SIG-M5 treated with dmso at 0.1 percent for 504 hours (cell line): Measurements from ENCODE around the gene SDS.

ENCODE experiments used
- DNase-seq: peaks from one replicate; lab custom pipeline; 2025; ENCODE audit not compliant: unreplicated experiment; lab: John Stamatoyannopoulos, UW

The SDS gene

DNA sequence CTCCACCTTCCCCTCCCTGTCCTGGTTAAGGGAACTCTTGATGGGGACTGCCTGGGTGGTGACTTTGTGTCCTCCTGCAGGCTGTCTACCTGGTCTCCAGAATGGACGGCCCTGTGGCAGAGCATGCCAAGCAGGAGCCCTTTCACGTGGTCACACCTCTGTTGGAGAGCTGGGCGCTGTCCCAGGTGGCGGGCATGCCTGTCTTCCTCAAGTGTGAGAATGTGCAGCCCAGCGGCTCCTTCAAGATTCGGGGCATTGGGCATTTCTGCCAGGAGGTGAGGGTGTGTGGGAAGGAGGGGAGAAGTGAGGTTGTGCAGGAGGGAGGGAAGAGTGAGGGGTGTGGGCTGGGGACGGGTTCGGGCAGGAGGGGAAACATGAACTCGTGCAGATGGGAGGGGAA, 24.2 kb upstream of the SDS start:
- no peak for DNase-seq

DNA sequence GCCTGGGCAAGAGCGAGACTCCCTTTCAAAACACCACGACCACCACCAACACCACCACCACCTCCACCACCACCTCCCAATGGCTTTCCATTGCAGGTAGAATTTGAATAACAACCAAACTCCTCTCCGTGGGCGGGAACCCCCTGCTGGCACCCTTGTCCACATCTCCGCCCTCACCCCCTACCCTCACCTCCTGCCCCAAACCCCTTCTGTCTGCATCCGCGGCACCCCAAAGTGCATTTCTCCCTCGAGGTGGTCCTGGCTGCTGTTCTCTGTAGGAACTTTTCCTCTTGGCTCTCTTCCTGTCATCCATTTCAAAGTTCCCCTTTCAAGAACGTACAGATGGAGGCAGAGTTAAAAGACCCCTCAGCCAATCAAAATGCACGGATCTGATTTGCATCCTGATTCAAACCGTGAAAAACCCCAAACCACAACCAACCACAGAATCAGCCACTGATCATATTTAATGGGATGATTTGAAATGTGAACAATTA, 22.3 kb upstream of the SDS start:
- DNase-seq: no peak

DNA sequence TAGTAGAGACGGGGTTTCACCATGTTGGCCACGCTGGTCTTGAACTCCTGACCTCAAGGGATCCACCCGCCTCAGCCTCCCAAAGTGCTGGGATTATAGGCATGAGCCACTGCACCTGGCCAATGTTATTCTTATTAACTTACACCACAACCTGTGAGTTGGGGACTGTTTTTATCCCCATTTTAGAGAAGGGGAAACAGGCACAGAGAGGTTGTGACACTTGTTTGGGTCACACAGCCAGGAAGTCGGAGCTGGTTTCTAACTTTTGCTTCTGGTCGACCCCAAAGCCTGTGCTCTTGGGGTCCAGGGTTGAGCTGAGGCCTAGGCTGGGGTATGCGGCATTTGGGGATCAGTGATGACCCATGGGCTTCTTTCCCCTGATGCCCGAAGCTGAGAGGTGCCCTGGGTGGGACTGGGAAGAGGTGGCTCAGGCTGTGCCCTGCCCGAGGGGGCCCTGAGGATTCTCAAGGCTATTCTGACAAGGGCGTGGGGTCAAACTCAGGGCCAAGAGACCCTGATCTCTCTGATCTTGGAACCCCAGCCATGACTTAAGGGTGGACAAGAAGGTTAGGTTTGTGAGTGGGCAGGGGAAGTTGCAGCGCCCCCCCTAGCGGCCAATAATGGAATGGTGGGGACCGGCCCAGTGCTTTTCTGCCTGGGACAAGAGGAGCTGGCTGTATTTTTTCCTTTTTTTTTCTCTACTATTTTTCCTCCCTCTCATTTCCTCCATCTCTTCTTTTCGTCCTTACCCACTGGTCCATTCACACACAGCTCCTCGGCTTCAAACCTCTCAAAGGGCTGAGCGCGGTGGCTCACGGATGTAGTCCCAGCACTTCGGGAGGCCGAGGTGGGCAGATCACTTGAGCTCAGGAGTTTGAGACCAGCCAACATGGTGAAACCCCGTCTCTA, 21.5 kb upstream of the SDS start:
- DNase-seq: peak; percentile 37

DNA sequence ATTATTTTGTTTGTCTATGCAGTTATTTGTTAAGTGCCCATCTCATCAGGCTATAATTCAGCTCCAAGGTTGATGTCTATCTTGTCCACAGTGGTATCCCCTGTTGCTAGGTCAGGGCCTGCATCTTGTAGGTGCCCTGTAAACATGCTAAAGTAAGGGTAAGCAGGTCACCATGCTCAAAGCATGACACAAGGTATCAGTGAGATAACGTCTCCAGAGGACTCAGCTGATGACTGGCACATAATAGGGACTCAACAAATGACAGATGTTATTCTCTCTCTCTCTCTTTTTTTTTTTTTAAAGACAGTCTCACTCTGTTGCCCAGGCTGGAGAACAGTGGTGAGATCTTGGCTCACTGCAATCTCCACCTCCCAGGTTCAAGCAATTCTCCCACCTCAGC, 20.8 kb upstream of the SDS start:
- DNase-seq: no peak

DNA sequence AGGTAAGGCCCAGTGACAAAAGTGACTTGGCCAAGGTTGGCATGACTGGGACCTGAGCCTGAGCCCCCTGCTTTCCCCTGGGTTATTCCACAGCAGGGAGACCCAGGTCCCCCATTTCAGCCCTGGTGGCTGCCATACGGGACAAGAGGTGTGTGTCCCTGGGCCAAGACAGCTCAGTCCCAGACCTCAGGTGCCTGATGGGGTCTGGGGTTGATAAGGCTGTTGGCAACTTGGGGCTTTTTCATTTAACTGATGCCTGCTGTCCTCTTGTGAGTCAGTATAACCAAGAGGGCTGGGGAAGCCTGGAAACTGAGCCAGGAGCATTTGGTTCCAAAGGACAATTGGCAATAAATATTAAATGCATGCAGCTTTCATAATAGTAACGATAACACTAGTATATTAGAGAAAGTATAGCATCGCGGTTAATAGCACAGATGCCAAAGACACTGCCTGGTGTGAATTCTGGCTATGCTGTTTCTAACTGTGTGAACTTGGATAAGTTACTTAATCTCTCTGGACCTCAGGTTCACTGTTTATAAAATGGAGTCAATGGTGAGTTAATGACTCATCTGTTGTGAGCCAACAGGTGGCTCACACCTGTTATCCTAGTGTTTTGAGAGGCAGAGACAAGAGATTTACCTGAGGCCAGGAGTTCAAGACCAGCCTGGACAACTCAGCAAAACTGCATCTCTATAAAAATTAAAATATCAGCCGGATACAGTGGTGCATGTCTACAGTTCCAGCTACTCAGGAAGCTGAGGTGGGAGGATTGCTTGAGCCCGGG, 19.4 kb upstream of the SDS start:
- no peak for DNase-seq

DNA sequence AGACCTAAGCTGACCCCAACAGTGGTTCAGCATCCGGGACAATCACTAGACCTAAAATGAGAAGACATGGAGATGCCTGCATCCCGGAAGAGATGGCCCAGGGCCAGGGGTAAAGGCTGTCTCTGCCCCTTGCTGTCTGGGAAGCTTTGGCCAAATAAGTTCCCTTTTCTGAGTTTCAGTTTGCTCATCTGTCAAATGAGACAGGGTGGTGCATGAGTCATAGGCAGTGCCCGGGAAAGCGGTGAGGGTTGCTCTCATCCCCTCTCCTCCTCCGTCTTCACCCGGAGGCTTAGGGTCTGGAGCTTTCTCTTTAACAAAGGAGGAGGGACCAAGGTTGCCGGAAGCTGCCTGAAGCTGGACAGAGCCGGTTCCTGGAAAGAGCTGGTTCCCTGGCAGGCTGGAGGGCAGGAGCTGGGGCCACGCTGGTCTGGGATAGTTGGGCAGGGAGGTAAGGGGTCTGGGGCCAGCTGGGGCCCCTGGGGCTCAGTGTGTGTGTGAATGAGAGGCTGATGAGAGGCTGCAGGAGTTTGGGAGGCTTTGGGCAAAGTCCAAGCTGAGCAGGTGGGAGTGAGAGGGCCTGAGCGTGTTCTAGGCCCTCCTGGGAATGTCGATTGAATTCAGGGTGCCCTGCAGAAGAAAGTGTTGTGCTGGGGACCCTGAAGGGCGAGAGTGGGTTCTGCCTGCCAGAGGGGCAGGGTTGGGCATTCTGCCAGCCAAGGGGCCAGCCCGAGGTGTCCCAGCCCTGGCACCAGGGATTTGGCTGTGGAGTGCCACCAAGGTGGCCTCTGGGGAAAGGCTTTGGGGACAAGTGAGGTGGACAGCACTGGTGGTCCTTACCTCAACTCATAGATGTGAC, 18.6 kb upstream of the SDS start, which contains the start of gene SDSL:
Gene SDSL, plus strand, starts transcription at position 351 of the 856 bp plus-strand sequence. CDS start 5,603 bp downstream, outside the sequence.
- peak; percentile 99 for DNase-seq

DNA sequence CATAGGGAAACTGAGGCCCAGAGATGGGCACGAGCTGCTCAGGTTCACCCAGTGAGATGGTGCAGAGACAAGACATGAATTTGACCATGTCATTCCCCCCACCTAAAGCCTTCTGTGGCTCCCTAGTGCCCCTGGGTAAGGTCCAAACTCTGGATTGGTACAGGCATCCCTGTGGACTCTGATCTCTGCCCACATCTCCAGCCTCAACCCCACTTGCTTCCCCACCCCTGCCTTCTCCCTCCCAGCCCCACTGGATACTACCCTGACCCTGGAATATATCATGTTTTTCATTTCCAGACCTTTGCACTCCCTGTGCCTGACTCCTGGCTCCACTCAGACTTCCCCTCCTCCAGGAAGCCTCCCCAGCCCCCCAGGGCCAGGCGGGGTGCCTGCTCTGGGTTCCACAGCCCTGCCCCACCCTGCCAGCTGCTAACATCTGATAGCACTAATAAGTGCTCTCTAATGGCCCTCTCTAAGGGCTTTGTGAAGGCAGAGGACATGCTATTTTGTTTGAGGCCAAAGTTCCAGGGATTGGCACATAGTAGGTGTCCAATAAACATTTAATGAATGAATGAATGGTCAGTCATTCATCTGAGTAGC, 17.4 kb upstream of the SDS start:
- DNase-seq: no peak

DNA sequence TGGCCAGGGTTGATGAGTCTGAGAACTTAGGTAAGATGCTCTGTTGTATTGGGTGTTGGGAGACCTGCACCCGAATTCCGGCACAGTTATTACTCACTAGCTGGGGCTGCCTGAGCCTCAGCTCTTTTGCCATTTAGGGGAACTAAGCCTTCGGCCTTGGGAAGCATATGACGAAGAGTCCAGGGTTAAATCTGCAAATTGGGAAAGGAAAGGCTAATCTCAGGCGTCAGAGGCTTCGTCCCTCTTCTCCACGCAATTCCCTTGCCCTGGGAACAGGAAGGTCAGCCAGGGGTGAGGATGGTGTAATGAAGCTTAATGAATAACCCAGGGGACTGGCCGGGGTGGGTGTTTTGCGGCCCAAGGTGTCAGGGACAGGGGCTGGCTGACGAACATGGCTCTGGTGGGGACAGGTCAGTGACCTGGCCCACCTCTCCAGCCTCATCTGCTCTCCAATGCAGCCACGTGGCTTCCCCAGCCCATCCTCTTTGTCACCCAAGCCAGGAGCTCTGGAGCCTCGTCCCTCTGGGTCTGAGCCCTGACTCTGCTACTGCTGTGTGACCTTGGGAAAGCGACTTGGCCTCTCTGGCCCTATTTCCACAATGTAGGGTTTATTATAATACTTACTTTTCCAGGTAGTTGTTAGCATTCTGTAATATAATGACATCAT, 14.7 kb upstream of the SDS start:
- no peak for DNase-seq

DNA sequence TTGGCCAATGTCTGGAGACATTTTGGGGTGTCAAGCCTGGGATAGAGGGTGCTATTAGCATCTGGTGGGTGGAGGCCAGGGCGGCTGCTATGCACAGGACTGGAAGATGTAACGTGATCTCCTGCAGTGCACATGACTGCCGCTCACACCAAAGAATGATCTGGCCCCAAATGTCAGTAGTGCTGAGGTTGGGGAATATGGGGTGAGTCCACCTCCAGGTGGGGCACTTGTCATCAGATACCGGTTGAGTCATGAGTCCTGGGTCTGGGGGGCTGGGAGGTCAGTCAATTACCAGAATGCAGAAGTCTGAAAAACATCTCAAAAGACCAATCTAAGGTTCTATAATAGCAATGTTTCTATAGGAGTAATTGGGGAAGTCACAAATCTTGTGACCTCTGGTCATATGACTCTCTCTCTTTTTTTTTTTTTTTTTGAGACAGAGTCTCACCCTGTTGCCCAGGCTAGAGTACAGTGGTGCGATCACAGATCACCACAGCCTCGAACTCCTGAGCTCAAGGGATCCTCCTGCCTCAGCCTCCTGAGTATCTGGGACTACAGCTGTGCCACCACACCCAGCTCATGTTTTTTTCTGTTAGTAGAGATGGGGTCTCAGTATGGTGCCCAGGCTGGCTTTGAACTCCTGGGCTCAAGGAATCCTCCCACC, 12.5 kb upstream of the SDS start:
- peak; percentile 47 for DNase-seq

DNA sequence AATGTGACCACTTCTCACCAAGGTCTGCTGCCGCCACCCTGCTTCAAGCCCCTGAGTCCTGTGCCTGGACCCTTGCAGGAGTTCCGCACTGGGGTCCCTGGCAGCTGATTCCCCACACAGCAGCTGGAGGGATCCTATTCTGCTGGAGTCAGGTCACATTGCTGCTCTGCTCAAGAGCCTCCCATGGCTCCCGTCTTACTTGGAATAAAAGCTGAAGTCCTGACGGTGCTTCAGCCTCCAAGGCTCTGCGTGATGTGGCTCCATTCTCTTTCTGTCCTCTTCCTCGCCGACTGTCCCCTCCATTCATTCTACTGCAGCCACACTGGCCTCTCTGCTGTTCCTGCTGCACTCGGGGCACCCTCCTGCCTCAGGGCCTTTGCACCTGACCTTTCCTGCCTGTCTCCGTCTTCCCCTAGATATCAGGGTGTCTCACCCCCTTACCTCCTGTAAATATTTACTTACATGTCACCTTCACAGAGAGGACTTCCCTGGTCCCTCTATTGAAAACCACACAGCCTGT, 10.9 kb upstream of the SDS start:
- DNase-seq: no peak

DNA sequence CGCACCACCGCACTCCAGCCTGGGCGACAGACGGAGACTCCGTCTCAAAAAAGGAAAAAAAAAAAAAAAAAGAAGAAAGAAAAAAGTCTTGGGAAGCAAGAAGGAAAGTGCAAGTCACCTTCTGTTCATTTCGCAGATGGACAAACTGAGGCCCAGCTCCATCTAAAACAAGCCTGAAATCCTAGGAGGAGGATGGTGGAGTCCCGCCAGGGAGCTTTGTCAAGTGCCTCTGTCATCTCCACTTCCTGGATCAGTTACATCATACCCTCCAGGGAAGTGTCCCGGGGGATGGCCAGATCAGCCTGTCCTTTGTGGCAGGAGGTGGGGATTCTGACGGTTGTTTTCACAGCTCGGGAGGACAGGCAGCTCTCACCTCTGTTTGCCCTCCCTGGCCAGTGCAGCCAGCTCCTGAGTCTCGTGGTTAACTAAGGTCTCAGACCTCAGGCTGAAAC, 9.8 kb upstream of the SDS start:
- DNase-seq: no peak

DNA sequence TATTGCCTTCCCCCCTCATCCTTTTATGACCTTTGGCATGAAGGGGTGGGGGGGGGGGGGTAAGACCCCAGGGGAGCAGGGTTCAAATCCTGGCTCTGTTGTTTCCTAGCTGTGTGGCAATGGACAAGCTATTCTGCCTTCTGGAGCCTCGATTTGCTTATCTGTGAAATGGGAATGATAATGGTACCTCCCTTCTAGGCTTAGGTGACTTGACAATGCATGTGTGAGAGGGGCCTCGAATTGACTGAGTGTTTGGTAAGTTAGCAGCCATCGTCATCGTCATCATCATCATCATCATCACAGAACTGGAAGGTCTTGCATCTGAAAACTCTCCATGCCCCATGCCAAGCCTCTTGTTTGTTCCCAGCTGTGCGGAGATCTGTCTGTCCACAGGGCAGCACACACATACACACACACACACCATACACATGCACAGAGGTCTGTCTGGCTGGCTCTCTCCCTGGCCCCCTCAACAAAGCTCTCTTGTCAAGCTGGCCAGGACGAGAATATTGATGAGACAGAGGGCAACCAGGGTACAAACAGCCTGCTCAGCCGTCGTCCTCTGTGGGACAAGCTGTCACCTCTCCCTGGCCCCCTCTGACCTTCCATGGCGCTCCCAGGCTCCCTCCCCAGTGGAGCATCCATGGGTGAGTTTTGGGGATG, 5.9 kb upstream of the SDS start:
- no peak for DNase-seq

DNA sequence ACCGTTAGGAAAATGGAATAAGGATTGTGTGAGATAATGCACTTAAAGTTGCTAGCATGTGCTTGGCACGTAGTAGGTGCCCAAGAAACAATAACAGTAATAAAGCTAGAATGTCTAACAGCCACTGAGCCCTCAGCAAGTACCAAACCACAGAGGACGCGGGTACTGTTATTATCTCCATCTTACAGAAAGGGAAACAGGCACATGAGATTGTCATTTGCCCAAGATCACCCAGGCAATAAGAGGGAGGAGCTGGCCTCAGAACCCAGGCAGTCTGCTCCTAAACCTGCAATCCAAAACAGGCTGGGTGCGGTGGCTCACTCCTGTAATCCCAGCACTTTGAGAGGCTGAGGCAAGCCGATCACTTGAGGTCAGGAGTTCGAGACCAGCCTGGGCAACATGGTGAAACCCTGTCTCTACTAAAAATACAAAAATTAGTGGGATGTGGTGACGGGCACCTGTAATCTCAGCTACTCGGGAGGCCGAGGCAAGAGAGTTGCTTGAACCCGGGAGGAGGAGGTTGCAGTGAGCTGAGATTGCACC, 5.1 kb upstream of the SDS start:
- DNase-seq: no peak

DNA sequence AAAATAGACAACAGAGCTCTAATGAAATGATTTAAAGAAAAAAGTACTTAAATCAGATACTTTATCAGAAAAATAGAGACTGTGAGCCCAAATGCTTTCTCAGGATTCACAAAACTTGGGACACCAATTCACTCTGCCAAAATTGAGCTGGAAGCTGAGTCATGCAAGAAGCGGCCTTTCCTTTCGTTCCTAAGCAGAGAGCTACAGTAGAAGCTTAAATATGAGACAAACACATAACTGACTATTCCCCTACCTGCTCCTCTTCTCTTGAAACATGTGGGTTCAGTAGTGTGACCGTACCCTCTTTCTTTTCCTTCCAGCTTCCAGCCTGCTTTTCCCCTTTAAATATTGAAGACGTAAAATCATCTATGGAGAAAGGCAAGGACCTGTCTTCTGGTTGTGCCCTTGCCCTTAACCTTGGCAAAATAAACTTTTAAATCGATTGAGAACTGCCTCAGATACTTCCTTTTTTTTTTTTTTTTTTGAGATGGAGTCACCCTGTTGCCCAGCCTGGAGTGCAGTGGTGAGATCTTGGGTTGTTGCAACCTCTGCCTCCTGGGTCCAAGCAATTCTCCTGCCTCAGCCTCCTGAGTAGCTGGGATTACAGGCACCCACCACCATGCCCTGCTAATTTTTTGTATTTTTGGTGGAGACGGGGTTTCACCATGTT, 4.4 kb upstream of the SDS start:
- no peak for DNase-seq

DNA sequence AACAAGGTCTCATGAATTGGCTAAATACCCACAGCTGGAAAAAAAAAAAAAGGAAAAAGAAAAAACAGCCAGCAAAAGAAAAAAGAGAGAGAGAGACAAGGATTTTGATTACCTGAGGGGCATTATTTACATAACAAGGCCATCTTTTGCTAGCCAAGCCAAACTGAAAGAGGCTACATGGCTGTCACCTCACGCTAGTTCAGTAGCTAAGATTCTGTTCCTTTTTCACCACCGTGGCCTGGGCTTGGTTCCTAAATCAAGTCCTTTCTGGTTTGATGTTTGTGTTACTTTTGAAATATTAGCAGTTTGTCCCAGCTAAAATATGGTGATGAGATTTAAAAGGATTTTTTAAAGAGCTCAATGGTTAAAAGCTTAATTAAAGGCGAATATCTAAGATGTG, 2.0 kb upstream of the SDS start:
- peak; percentile 13 for DNase-seq

DNA sequence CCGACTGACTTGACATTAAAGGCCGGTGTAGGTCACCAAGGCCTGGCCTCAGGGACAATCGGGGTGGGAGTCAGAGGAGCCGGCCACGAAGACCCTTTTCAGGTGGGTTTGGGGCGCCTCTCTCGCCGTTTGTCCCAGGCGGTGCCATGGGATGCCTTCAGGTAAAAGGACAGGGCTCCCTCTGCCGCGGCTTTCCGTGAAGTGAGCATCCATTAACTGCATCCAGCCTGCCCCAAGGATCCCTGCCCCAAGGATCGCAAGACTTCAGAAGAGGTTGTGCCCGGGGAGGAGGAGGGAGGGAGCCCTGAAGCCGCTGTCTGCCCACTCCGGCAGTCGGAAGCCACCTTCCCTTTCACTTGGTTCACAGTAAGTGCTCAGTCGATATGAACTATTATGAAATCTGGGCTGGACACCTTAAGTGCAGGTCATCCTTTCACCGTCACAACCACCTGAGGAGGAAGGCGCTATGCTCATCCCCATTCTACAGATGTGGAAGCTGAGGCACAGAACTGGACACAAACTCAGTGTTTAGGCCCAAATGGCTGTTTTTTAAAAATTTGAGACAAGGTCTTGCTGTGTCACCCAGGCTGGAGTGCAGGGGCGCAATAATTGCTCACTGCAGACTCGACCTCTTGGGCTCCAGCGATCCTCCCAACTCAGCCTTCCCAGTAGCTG, 964 bp downstream of the SDS start:
- no peak for DNase-seq
